Measurements from ENCODE around the gene C19orf85.

The C19orf85 gene

GRCh38 chr19:55477905-55478304 lies 13.4 kb upstream of the C19orf85 start:
- no peak for DNase-seq (ENCODE audit: low spot score)

- peak; percentile 99 for DNase-seq (ENCODE audit: low spot score)
These were observed 11.7 kb upstream of the C19orf85 start, which contains the start of gene ZNF628 for GRCh38 chr19:55476100-55476775. TSS of gene ZNF628 (plus strand) at chr19:55476617. CDS start at chr19:55479911, 3,294 bp downstream.

- no peak for DNase-seq (ENCODE audit: low spot score)
These were observed 10.0 kb upstream of the C19orf85 start for GRCh38 chr19:55474269-55475265.

- DNase-seq (ENCODE audit: low spot score), result no peak
These were observed 8.9 kb upstream of the C19orf85 start for GRCh38 chr19:55473225-55474012.

DNA sequence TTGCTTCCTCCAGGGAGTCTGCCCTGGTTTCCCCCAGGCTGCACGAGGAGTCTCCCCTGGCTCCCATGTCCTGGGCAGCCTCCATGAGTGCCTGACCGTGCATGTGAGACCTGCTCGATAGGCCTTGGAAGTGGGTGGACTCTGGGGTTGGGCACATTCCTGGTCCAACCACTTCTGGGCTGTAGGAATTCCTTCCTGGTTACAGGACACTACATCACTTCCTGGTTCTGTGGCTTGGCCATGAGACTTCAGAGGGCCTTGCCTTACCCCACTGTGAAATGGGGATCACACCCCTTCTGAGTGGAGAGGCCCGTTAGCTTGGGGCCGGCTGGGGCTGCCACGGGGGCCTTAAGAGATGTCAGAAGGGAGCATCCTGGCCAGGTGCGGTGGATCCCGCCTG lies 7.9 kb upstream of the C19orf85 start:
- no peak for DNase-seq (ENCODE audit: low spot score)

DNA sequence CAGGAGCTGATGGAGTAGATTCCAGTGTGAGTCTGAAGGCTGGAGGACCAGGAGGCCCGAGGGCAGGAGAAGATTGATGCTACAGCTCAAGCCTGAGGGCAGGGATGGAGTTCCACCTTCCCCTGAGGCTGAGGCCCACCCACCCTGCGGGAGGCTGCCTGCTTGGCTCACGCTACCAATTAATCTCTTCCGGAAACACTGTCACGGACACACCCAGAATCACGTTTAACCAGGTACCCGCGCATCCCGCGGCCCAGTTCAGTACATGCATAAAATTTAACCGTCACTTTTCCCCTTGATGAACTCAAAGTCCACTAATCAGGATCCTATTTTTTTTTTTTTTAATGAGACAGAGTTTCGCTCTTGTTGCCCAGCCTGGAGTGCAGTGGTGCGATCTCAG lies 6.7 kb upstream of the C19orf85 start:
- no peak for DNase-seq (ENCODE audit: low spot score)

- no peak for DNase-seq (ENCODE audit: low spot score)
These were observed 3.5 kb upstream of the C19orf85 start for GRCh38 chr19:55468054-55468393.

DNA sequence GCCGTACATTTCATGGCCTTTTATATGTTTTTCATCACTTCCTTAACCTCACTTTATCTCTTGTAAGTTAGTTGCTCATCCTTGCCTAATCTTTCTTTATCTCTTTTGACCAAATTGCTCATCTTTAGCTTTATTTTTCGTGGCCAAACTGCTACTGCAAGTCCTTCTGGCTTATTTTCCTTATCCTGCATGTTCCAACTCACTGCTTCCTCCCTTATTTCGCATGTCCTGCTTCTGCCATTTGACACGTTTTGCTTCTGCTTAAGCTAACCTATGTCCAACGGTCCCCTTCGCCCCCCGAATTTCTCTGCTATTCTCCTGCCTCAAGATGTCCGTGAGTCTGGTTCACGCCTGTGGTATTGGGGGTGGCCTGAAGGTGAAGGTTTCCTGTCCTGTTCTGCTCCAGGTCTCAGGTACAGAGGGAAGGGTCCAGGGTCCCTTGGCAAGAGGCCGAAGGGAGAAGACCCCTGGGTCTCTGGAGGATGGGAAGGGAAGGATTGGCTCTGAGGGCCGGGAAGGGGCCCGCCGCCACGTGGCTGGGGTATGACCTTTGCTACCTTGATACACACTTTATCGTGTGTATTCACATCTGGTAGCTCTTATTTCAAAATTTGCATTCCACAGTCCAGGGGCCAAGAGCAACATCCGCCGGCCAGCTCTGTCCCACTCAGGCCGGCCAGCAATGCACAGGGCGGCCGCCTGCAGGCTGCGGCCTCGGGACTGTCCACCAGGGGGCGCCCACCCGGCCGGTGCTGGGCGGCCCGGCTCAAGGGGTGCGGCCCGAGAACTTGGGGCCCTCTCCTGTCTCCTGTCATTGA lies 2.9 kb upstream of the C19orf85 start:
- peak; percentile 76 for DNase-seq (ENCODE audit: low spot score)

- DNase-seq (ENCODE audit: low spot score), result no peak
These were observed 1.7 kb upstream of the C19orf85 start for GRCh38 chr19:55466241-55466614.

GRCh38 chr19:55465460-55466240 lies 1.1 kb upstream of the C19orf85 start:
- DNase-seq (ENCODE audit: low spot score), result no peak

- no peak for DNase-seq (ENCODE audit: low spot score)
These were observed 401 bp downstream of the C19orf85 start for GRCh38 chr19:55464039-55464661.

GRCh38 chr19:55463583-55464031 lies 944 bp downstream of the C19orf85 start:
- DNase-seq (ENCODE audit: low spot score), result no peak

- no peak for DNase-seq (ENCODE audit: low spot score)
These were observed 1.8 kb downstream of the C19orf85 start for GRCh38 chr19:55462722-55463121.

GRCh38 chr19:55461974-55462626 lies 2.5 kb downstream of the C19orf85 start:
- DNase-seq (ENCODE audit: low spot score), result no peak

DNA sequence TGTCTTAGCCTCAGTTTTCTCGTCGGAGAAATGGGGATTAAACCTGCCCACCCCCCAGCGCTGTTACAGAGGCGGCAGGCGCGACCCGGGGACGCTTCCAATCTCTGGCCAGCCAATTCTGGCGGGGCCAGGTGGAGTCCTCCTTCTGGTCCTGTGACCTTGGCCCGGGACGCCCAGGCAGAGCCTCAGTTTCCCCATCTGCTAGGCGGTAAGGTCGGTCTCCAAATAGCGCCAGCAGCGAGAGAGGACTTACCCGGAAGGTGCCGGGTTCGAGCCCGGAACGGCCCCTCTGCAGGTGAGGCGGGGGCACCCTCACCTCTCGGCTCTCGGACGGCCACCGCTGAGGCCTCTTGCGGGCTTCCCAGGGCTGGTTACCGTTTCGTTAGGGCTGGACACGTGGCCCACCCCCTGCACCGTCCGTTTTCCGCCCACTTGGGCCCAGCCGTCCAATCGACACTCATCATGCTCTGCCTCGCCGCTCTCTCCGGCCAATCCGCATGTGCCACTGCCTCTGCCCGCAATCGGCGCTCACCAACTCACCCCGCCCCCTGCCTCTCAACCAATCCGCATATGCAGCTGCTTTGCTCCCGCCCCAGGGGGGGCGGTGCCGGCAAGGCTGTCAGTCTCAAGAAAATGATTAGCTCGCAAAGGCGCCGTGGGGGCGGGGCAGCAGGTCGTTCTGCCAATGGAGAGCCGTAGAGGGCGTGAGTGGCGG lies 3.1 kb downstream of the C19orf85 start, which contains the start of gene ISOC2:
Gene ISOC2, minus strand, starts transcription at position 384 of the 715 bp plus-strand sequence. CDS start 5,156 bp downstream, outside the sequence.
- peak; percentile 99 for DNase-seq (ENCODE audit: low spot score)

- peak; percentile 97 for DNase-seq (ENCODE audit: low spot score)
These were observed 3.8 kb downstream of the C19orf85 start for GRCh38 chr19:55460670-55461258.

DNA sequence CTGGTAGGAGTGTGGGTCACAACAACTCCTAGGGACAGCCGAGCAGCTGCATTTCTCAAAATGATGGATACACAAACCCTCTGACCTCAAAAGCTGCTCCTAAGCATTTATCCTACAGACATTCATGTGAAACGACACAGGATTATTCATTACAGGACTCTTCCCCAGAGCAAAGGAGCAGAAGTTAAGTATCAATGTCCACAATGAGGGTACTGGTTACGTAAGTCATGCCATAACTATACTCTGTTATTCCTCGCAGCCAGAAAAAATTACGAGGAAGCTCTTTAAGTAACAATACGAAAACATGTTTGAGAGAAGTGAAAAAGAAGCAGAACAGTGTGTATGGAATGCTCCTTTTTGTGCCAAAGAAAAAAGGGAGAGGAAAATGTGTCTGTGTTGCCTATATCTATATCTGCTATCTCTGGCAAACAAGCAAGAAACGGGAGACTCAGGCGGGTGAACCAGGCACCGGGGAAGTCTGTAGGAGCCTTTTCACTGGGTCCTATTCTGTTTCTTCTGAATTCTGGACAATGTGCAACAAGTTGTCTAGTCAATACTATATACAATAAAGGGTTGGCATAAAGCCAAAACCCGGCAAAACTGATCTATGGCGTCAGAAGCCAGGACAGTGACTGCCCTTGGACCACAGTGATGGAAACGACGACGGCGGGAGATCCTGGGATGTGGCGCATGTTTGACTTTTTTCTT lies 4.4 kb downstream of the C19orf85 start:
- DNase-seq (ENCODE audit: low spot score), result no peak

DNA sequence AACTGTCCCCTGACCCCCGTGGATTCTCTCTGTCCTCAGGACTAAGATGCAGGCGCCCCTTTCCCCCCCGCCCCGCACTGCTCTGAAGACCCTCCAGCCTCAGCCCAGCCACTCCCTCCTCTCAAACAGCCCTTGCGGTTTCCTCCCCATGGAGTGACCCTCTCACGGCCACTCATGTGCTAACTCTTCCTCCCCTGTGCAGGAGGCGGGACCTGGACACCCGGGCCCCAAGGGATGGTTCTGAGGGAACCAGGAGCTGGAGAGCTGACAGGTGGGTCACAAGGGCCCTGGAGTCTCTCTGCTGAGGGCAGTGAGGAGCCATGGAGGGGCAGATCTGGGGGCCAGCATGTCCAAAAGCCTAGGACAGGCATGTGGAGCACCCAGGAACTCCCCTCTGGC lies 5.0 kb downstream of the C19orf85 start:
- DNase-seq (ENCODE audit: low spot score), result no peak

Measured in HuH-7 (cell line).